Endothelial cell of umbilical vein (primary cell): ENCODE results near the gene TOLLIP. TPM values are rescaled to one million over a fixed set of nuclear protein-coding genes. Genes with fewer than 3 reads are reported as not detected.

ENCODE experiments used
- BruUV-seq: library from RNA; stranded (reverse); fragments of 400-500 nt; replicated peaks from 2 replicates; lab custom pipeline; 2021; lab: Mats Ljungman, UMichigan
- CTCF ChIA-PET: fragments of 300-600, 350-600 bp; sonication (Branson Sonifier 250); formaldehyde crosslinking; loops from one replicate; lab custom pipeline; 2021; ENCODE audit warnings: antibody characterized with exemption, inconsistent platforms; lab: Charles Lee
- POLR2A ChIA-PET: fragments of 300-600, 350-600 bp; sonication (Branson Sonifier 250); formaldehyde crosslinking; loops from one replicate; lab custom pipeline; 2021; ENCODE audit warnings: antibody characterized with exemption, inconsistent platforms; lab: Charles Lee
- DNase-seq: peaks from one replicate; pipeline ENCODE4 v3.0.0-alpha.2; 2011; ENCODE audit warnings: low read depth, low spot score
- FAIRE-seq: peaks from 2 replicates; lab custom pipeline; 2011; peaks lifted over from hg19 to GRCh38; lab: Jason Lieb, UNC
- H2AFZ ChIP-seq: 2 replicates; pipeline ENCODE4 v1.6.0; 2012; ENCODE audit warnings: low read depth, low read length, control low read depth, inconsistent platforms
- H3K27ac ChIP-seq: 2 replicates; pipeline ENCODE4 v1.5.1; 2011; ENCODE audit warnings: low read depth, mild to moderate bottlenecking, control low read depth, low read length, moderate library complexity; ENCODE audit not compliant: insufficient read depth
- H3K27me3 ChIP-seq, 2 experiments: 2 replicates each; pipeline versions ENCODE4 v1.6.0 to v1.6.1; 2011; ENCODE audit warnings: low read length in 2 of 2, mixed read lengths in 1 of 2; ENCODE audit not compliant: control insufficient read depth in 2 of 2, insufficient read depth in 2 of 2
- H3K36me3 ChIP-seq, 2 experiments: 2 replicates in 1 of 2; 3 replicates in 1 of 2; pipeline ENCODE4 v1.5.1; 2011; ENCODE audit warnings: low read length in 2 of 2, mild to moderate bottlenecking in 1 of 2, moderate library complexity in 1 of 2; ENCODE audit not compliant: control insufficient read depth in 2 of 2, insufficient read depth in 2 of 2; ENCODE audit errors: extremely low read depth in 1 of 2
- H3K4me1 ChIP-seq: 3 replicates; pipeline ENCODE4 v1.5.1; 2011; ENCODE audit warnings: mild to moderate bottlenecking, low read length; ENCODE audit not compliant: control insufficient read depth, insufficient read depth; ENCODE audit errors: extremely low read depth
- H3K4me2 ChIP-seq: 2 replicates; pipeline ENCODE4 v1.6.1; 2011; ENCODE audit warnings: low read length, control low read depth, mixed read lengths; ENCODE audit not compliant: insufficient read depth
- H3K4me3 ChIP-seq, 3 experiments: fragments of 200-600 bp in 1 of 3; sonication (generic), shearing (Covaris generic) in 1 of 3; replicated peaks in 1 of 3; 2 replicates each; pipeline ENCODE4 v1.5.1; 2011 to 2016; ENCODE audit warnings: control low read depth in 3 of 3, low read length in 3 of 3, mild to moderate bottlenecking in 2 of 3, inconsistent platforms in 1 of 3, low read depth in 1 of 3, moderate library complexity in 1 of 3; ENCODE audit not compliant: insufficient read depth in 1 of 3
- H3K79me2 ChIP-seq: 2 replicates; pipeline ENCODE4 v1.6.0; 2012; ENCODE audit warnings: low read length, inconsistent platforms; ENCODE audit not compliant: control insufficient read depth, insufficient read depth
- H3K9ac ChIP-seq: replicated peaks from 2 replicates; pipeline ENCODE3; 2011; ENCODE audit warnings: low read length, control low read depth; ENCODE audit not compliant: insufficient read depth; ENCODE audit errors: extremely low read depth
- H3K9me1 ChIP-seq: replicated peaks from 3 replicates; pipeline ENCODE4 v1.6.0; 2011; ENCODE audit warnings: mild to moderate bottlenecking, low read length; ENCODE audit not compliant: control insufficient read depth, insufficient read depth; ENCODE audit errors: extremely low read depth
- H3K9me3 ChIP-seq: replicated peaks from 2 replicates; pipeline ENCODE4 v1.5.1; 2012; ENCODE audit warnings: low read length, inconsistent platforms; ENCODE audit not compliant: control insufficient read depth, insufficient read depth
- H4K20me1 ChIP-seq: replicated peaks from 2 replicates; pipeline ENCODE3; 2011; ENCODE audit warnings: mild to moderate bottlenecking, low read length; ENCODE audit not compliant: control insufficient read depth, insufficient read depth; ENCODE audit errors: extremely low read depth
- EZH2 ChIP-seq: IDR thresholded peaks from 2 replicates; pipeline ENCODE4 v1.6.1; 2012; ENCODE audit warnings: borderline replicate concordance, low read depth, mild to moderate bottlenecking, moderate library complexity, low read length, inconsistent platforms; ENCODE audit not compliant: severe bottlenecking
- FOS ChIP-seq: IDR thresholded peaks from 2 replicates; pipeline ENCODE4 v1.6.1; 2011; ENCODE audit warnings: mild to moderate bottlenecking, low read length, moderate library complexity, borderline replicate concordance; ENCODE audit not compliant: insufficient read depth
- GATA2 ChIP-seq: IDR thresholded peaks from 2 replicates; pipeline ENCODE4 v1.7.0; 2011; ENCODE audit warnings: low read depth, mild to moderate bottlenecking, moderate library complexity, mixed read lengths, low read length; ENCODE audit not compliant: insufficient read length, insufficient read depth
- JUN ChIP-seq: IDR thresholded peaks from 2 replicates; pipeline ENCODE4 v1.6.1; 2011; ENCODE audit warnings: borderline replicate concordance, low read depth; ENCODE audit not compliant: insufficient read length, insufficient read depth
- MYC ChIP-seq: IDR thresholded peaks from one replicate; pipeline ENCODE4 v1.6.1; 2011; ENCODE audit warnings: mild to moderate bottlenecking, low read depth, low read length
- POLR2A ChIP-seq: IDR thresholded peaks from 2 replicates; pipeline ENCODE4 v1.6.1; 2012; ENCODE audit warnings: low read depth, mild to moderate bottlenecking, control low read depth, low read length
- dilution Hi-C: fragments of 300-500 bp; cut with MboI; formaldehyde crosslinking; loops from one replicate; pipeline ENCODE4 v1.15.0; 2019; ENCODE audit warnings: low sequenced_read_pairs; ENCODE audit not compliant: extremely low pct_ligation_motif_present
- intact Hi-C: fragments of 100-400 bp; cut with micrococcal nuclease; formaldehyde crosslinking; loops from one replicate; pipeline ENCODE4 v1.10.0; 2022
- polyA plus RNA-seq, 4 experiments: library from polyadenylated mRNA; depleted of rRNA in 3 of 4; stranded (reverse) in 3 of 4; unstranded in 1 of 4; fragments of >200 nt; gene quantifications; 2 replicates each; pipeline versions ENCODE4 v1.2.1 to v1.2.3, GENCODE V29; 2011 to 2012; ENCODE audit warnings: missing spikeins in 1 of 4
- total RNA-seq: library from RNA; stranded (reverse); gene quantifications from 2 replicates; pipeline ENCODE4 v1.2.3, GENCODE V29; 2021
- TF ChIP-seq, protein P1 (sequence below), 2 donors: IDR thresholded peaks; 1 replicate in 1 of 2; 2 replicates in 1 of 2; pipeline ENCODE4 v1.5.1; 2011; ENCODE audit warnings: low read length in 2 of 2, mild to moderate bottlenecking in 2 of 2, moderate library complexity in 2 of 2, control low read depth in 1 of 2, inconsistent platforms in 1 of 2, low read depth in 1 of 2; ENCODE audit not compliant: insufficient read depth in 1 of 2; ENCODE audit errors: extremely low read depth in 1 of 2
- TF ChIP-seq, protein P2 (sequence below): IDR thresholded peaks from 2 replicates; pipeline ENCODE4 v1.6.1; 2011; ENCODE audit not compliant: insufficient read depth, insufficient read length

TOLLIP gene
- total and polyA plus RNA-seq, 2 donors (not counting 3 experiments of a cell fraction or from before 2014, with no cell fraction given) = 49.6 to 64.8 TPM

DNA sequence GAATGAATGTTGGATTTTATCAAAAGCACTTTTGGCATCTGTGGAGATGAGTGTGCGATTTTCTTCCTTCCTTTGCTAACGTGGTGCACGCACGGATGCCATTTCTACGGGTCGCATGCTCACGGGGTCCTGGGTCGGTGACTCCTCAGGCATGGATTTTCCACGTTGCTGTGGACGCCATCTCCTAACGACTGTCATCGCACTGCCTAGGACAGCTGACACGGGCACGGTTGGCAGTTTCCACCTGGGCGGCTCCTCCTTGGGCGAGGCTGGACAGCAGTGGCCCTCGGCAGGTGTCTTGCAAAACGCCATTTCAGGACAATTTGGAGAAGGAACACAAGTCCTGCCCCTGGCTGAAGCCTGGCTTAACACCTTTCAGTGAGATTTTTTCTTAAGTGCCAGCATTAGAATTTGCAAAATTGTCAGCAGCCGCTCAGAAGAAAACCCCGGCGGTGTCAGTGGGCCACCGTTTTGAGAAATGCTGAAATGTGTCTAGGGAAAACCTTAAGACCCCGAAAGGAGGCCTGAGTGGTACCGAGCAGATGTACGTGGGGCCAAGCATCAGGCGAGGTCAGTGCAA lies 34.7 kb upstream of the TOLLIP start:
- Histone ChIP-seq H3K4me2 (no peak overlapping the region), H3K79me2 (no peaks in the 10 kb centered on the region), H3K9me3 (no peaks in the 10 kb centered on the region), H3K4me1 (no peaks in the 10 kb centered on the region), H4K20me1 (no peaks in the 10 kb centered on the region), H3K9me1 (no peaks in the 10 kb centered on the region), H2AFZ (no peak overlapping the region), H3K4me3 (no peak overlapping the region), H3K27ac (no peak overlapping the region), H3K27me3 (no peaks in the 10 kb centered on the region), H3K9ac (no peak overlapping the region), H3K36me3 (no peaks in the 10 kb centered on the region)
- dilution Hi-C loops = no loop called here
- ChIA-PET POLR2A (no interaction called here), CTCF (no interaction called here)
- no TSS peak for BruUV-seq
- DNase-seq = no peak
- intact Hi-C loops = no loop called here
- TF ChIP-seq, protein P1, sequence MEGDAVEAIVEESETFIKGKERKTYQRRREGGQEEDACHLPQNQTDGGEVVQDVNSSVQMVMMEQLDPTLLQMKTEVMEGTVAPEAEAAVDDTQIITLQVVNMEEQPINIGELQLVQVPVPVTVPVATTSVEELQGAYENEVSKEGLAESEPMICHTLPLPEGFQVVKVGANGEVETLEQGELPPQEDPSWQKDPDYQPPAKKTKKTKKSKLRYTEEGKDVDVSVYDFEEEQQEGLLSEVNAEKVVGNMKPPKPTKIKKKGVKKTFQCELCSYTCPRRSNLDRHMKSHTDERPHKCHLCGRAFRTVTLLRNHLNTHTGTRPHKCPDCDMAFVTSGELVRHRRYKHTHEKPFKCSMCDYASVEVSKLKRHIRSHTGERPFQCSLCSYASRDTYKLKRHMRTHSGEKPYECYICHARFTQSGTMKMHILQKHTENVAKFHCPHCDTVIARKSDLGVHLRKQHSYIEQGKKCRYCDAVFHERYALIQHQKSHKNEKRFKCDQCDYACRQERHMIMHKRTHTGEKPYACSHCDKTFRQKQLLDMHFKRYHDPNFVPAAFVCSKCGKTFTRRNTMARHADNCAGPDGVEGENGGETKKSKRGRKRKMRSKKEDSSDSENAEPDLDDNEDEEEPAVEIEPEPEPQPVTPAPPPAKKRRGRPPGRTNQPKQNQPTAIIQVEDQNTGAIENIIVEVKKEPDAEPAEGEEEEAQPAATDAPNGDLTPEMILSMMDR (IDR thresholded peaks at IDR 0.05; ENCODE audit: extremely low read depth in 1 of 2, insufficient read depth in 1 of 2, low read depth in 1 of 2, low read length in 2 of 2) = no peak
- no peak for TF ChIP-seq MYC
- TF ChIP-seq JUN = no peak
- TF ChIP-seq, protein P2, sequence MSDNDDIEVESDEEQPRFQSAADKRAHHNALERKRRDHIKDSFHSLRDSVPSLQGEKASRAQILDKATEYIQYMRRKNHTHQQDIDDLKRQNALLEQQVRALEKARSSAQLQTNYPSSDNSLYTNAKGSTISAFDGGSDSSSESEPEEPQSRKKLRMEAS = no peak
- TF ChIP-seq FOS = no peak
- no peak for TF ChIP-seq EZH2
- TF ChIP-seq GATA2 = no peak
- no peak for TF ChIP-seq POLR2A
- FAIRE-seq = no peak
